GM12872 (cell line): ENCODE results near the gene LEO1.

Experiments
- CTCF ChIP-seq: IDR thresholded peaks from 3 replicates; pipeline ENCODE4 v1.5.1; 2011; ENCODE audit warnings: low read depth, mild to moderate bottlenecking, low read length, moderate library complexity; ENCODE audit not compliant: insufficient read depth

LEO1 gene

DNA sequence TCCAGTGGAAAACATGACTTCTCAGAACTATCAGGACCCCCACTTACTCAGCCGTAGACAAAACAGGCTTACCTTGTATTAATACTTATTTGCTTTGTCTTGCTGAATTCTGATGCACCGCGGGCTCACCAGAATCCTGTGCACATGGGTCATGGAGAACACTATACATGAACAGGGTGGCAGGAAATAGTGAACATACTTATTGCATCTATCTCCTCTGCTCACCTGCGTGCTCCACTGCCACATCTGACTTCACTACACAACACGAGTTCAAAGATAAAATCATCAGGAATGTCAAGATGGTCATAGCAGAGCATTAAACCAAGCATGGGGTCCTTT lies 36.8 kb upstream of the LEO1 start:
- TF ChIP-seq CTCF = no peak

GRCh38 chr15:52006702-52007340 lies 35.2 kb upstream of the LEO1 start:
- no peak for TF ChIP-seq CTCF

DNA sequence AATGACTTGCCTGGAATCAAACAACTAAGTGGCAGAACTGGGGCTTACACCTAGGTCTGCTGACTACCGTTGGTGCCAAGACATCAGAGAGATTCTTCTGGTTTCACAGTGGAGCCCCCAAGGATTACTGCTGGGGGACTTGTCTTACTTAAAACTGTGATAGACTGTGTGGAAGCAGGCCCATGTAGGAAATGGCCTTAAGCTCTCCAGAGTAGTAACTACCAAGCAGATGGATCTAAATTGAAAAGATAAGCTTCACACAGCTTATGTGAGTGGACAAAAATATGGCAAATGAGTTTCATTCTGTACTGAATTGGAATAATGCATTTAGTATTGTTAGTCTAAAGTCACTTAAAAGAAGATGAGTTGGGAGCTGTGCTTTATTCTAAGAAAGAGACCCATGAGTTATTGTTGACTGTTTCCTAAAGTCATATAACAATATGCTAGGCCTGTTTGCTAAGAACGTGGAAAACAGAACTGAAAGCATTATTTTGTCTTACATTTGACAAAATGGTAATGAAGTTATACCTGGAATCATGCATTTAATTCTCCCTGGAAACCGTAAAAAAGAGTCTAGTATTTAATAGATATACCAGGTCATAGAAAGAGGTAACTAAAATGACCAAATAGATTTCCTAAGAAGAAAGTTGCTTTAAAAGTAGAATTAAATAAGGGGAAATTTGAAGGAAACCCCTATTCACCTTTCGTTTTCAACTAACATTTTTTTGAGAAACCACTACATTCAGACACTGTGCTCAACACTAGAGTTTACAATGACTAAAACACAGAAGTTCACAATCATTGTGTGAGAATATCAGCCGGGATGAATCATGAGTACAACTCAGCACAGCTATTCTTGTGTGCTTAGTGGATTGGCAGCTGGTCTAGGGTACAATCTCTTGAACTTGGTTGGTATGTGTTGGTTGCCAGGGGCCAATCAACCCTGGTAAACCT lies 34.4 kb upstream of the LEO1 start:
- no peak for TF ChIP-seq CTCF

DNA sequence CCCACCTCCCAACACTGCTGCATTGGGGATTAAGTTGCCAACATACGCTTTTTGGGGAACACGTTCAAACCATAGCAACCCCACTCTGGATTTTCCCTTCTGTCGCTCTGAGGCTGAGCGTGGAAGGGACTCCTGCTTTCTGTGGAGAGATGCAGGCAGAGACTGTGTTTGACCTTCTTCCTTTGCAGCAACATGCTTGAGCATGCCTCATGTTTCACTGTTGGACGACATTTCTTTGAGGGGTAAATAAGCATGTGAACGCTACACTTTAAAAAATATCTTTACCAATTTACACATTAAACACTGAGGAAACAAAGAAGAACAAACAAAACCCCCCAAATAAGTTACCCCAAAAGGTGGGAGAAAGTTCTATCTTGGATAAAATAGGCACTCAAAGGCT lies 33.2 kb upstream of the LEO1 start:
- TF ChIP-seq CTCF = no peak

DNA sequence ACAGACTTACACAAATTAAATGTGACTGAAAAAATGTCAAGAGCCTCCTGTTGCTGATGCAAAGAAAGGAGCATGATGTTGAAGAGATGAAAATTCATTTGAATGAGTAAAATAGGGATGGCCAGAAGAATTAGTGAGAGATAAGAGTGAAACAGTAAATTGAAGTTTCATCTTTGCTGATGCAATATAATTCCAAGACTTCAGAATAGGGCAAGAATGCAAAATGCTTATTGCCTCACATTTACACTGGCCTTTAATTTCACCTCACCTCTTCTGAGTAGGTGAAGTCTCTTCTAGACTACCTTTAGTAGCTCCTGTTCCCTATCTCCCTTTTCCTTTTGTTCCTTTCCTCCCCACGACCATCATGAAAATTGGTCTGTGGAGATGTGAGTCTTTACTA lies 32.1 kb upstream of the LEO1 start:
- TF ChIP-seq CTCF = no peak

- TF ChIP-seq CTCF = no peak
Measured at GRCh38 chr15:52002351-52002750, 30.8 kb upstream of the LEO1 start.

DNA sequence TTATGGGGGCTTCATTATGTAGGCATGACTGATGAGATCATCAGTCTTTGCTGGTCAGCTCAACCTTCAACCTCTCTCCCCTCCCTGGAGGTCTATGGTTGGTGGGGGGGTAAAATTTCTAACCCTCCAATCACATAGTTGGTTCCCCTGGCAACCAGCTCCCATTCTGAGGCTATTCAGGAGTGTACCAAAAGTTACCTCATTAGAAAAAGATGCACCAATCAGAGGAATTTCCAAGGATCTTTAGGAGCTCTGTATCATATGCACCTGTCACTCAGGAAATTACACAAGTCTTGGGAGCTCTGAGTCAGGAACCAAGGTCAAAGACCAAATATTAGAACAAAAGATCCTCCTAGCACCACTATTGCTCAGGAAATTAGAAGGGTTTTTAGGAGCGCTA lies 21.4 kb upstream of the LEO1 start:
- TF ChIP-seq CTCF = no peak
